Loucy (cell line): ENCODE measurements around the gene GET4.

Source experiments
- H2AFZ ChIP-seq: fragments of 200-600 bp; sonication (generic); 2 replicates; pipeline ENCODE4 v1.6.0; 2016; ENCODE audit warnings: antibody characterized with exemption, mild to moderate bottlenecking, low read length, moderate library complexity
- H3F3A ChIP-seq: fragments of 200-600 bp; 2 replicates; pipeline ENCODE4 v1.6.0; 2016; ENCODE audit warnings: antibody characterized with exemption, low read depth, mild to moderate bottlenecking
- H3K27me3 ChIP-seq: fragments of 200-600 bp; sonication (generic); 2 replicates; pipeline ENCODE4 v1.6.1; 2014; ENCODE audit warnings: low read length, mild to moderate bottlenecking; ENCODE audit not compliant: insufficient read depth, poor library complexity, severe bottlenecking
- H3K36me3 ChIP-seq: fragments of 200-600 bp; sonication (generic); 2 replicates; pipeline ENCODE4 v1.6.1; 2016; ENCODE audit warnings: low read length; ENCODE audit not compliant: insufficient read depth
- H3K4me1 ChIP-seq: fragments of 200-600 bp; sonication (generic); 2 replicates; pipeline ENCODE4 v1.5.1; 2014; ENCODE audit warnings: low read length, mild to moderate bottlenecking; ENCODE audit not compliant: insufficient read depth, poor library complexity, severe bottlenecking
- H3K4me2 ChIP-seq: fragments of 200-600 bp; sonication (generic); 2 replicates; pipeline ENCODE4 v1.6.0; 2014; ENCODE audit warnings: antibody characterized with exemption, low read length, low read depth, mild to moderate bottlenecking; ENCODE audit not compliant: poor library complexity, severe bottlenecking
- H3K4me3 ChIP-seq: fragments of 200-600 bp; sonication (generic); 2 replicates; pipeline ENCODE4 v1.5.1; 2014; ENCODE audit warnings: low read length, mild to moderate bottlenecking, mixed read lengths; ENCODE audit not compliant: poor library complexity, severe bottlenecking
- H3K79me2 ChIP-seq: fragments of 200-600 bp; sonication (generic); 2 replicates; pipeline ENCODE4 v1.6.1; 2014; ENCODE audit warnings: low read length; ENCODE audit not compliant: insufficient read depth
- H3K9ac ChIP-seq: fragments of 200-600 bp; sonication (generic); 2 replicates; pipeline ENCODE4 v1.6.0; 2014; ENCODE audit warnings: mild to moderate bottlenecking, low read depth, low read length, moderate library complexity; ENCODE audit not compliant: poor library complexity, severe bottlenecking
- H3K9me2 ChIP-seq: fragments of 200-600 bp; sonication (generic); replicated peaks from 2 replicates; pipeline ENCODE4 v1.6.1; 2016; ENCODE audit warnings: low read depth, low read length, mixed read lengths
- H3K9me3 ChIP-seq: fragments of 200-600 bp; sonication (generic); 2 replicates; pipeline ENCODE4 v1.6.1; 2014; ENCODE audit warnings: mild to moderate bottlenecking, antibody characterized with exemption, low read length, low read depth; ENCODE audit not compliant: insufficient read depth
- H4K20me1 ChIP-seq: fragments of 200-600 bp; sonication (generic); 2 replicates; pipeline ENCODE4 v1.6.0; 2014; ENCODE audit warnings: antibody characterized with exemption, low read length, mild to moderate bottlenecking; ENCODE audit not compliant: insufficient read depth, poor library complexity, severe bottlenecking
- EZH2phosphoT487 ChIP-seq: fragments of 200-600 bp; IDR thresholded peaks from 2 replicates; pipeline ENCODE4 v1.6.1; 2018; ENCODE audit warnings: antibody characterized with exemption, mild to moderate bottlenecking, moderate library complexity, borderline replicate concordance
- TF ChIP-seq, protein P1 (sequence below): fragments of 200-600 bp; sonication (generic); conservative IDR thresholded peaks from 2 replicates; pipeline ENCODE4 v1.5.1; 2014; ENCODE audit warnings: mild to moderate bottlenecking, antibody characterized with exemption, low read length

Gene GET4

GRCh38 chr7:876972-877311, 588 bp downstream of the GET4 start:
- TF ChIP-seq, protein P1, sequence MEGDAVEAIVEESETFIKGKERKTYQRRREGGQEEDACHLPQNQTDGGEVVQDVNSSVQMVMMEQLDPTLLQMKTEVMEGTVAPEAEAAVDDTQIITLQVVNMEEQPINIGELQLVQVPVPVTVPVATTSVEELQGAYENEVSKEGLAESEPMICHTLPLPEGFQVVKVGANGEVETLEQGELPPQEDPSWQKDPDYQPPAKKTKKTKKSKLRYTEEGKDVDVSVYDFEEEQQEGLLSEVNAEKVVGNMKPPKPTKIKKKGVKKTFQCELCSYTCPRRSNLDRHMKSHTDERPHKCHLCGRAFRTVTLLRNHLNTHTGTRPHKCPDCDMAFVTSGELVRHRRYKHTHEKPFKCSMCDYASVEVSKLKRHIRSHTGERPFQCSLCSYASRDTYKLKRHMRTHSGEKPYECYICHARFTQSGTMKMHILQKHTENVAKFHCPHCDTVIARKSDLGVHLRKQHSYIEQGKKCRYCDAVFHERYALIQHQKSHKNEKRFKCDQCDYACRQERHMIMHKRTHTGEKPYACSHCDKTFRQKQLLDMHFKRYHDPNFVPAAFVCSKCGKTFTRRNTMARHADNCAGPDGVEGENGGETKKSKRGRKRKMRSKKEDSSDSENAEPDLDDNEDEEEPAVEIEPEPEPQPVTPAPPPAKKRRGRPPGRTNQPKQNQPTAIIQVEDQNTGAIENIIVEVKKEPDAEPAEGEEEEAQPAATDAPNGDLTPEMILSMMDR: no peak
- TF ChIP-seq EZH2phosphoT487: no peak
- Histone ChIP-seq H3K36me3 (peaks cover 12% of the 10 kb centered on the region; the same call in 1 of the 2 replicates), H3K4me2 (peak overlapping the region; percentile 93), H4K20me1 (peaks cover 36% of the 10 kb centered on the region), H3F3A (peaks cover 19% of the 10 kb centered on the region), H3K4me3 (peak overlapping the region; percentile 95), H3K9me3 (no peaks in the 10 kb centered on the region), H3K9me2 (no peaks in the 10 kb centered on the region), H3K27me3 (no peaks in the 10 kb centered on the region), H2AFZ (peak overlapping the region; percentile 76), H3K79me2 (peaks cover 51% of the 10 kb centered on the region), H3K4me1 (peaks cover 21% of the 10 kb centered on the region), H3K9ac (peak overlapping the region; percentile 97)

- Histone ChIP-seq H3K79me2 (peaks cover 57% of the 10 kb centered on the region), H4K20me1 (peaks cover 41% of the 10 kb centered on the region), H3K9me3 (no peaks in the 10 kb centered on the region), H3K27me3 (no peaks in the 10 kb centered on the region), H3K9me2 (no peaks in the 10 kb centered on the region), H3K36me3 (peaks cover 6% of the 10 kb centered on the region; the same call in 1 of the 2 replicates), H3K4me3 (peak overlapping the region; percentile 95), H3K4me1 (peaks cover 21% of the 10 kb centered on the region), H3K4me2 (peak overlapping the region; percentile 93), H3F3A (peaks cover 19% of the 10 kb centered on the region), H3K9ac (peak overlapping the region; percentile 97), H2AFZ (no peak overlapping the region)
- TF ChIP-seq EZH2phosphoT487: no peak
- TF ChIP-seq, protein P1: no peak
These were observed 1.2 kb downstream of the GET4 start for GRCh38 chr7:877312-878232.

DNA sequence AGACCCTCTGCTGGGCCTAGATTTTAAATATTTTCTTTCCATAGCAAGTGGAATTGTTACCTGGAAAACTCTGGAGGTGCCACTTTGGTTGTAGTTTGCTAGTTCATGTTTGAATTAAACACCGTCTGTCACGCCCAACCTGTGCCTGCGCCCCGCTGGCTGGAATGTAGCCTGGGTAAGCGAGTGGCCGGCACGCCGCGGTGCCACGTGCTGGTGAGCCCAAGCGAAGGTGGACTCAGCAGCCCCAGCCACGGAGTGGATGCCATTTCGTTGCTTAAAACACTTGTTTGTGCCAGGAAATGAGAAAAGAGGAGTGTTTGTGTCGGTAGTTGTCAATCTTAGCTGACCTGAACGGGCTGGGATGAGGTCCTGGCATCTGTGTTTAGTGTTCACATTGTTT, 2.7 kb downstream of the GET4 start:
- TF ChIP-seq EZH2phosphoT487: no peak
- TF ChIP-seq, protein P1: no peak
- no peaks in the 10 kb centered on the region for H3K36me3 ChIP-seq
- peaks cover 50% of the 10 kb centered on the region for H4K20me1 ChIP-seq
- peak overlapping the region; percentile 95 for H3K4me3 ChIP-seq
- no peaks in the 10 kb centered on the region for H3K9me3 ChIP-seq
- H3K4me1 ChIP-seq: peaks cover 15% of the 10 kb centered on the region
- no peak overlapping the region for H2AFZ ChIP-seq
- H3K9me2 ChIP-seq: no peaks in the 10 kb centered on the region
- H3K9ac ChIP-seq: peak overlapping the region; percentile 97
- peaks cover 72% of the 10 kb centered on the region for H3K79me2 ChIP-seq
- peak overlapping the region; percentile 93 for H3K4me2 ChIP-seq
- no peaks in the 10 kb centered on the region for H3K27me3 ChIP-seq
- H3F3A ChIP-seq: peaks cover 19% of the 10 kb centered on the region
